ENCODE results near the gene AK8.
A peak's percentile ranks its signal among the peaks of the same experiment; 100 is the strongest.

Gene AK8

GRCh38 chr9:132824951-132825350 lies 53.1 kb downstream of the AK8 start:
- no peak for DNase-seq

- DNase-seq = no peak
Observed at GRCh38 chr9:132824151-132824550, 53.9 kb downstream of the AK8 start.

- DNase-seq = no peak
Observed at GRCh38 chr9:132823370-132824145, 54.5 kb downstream of the AK8 start.

DNA sequence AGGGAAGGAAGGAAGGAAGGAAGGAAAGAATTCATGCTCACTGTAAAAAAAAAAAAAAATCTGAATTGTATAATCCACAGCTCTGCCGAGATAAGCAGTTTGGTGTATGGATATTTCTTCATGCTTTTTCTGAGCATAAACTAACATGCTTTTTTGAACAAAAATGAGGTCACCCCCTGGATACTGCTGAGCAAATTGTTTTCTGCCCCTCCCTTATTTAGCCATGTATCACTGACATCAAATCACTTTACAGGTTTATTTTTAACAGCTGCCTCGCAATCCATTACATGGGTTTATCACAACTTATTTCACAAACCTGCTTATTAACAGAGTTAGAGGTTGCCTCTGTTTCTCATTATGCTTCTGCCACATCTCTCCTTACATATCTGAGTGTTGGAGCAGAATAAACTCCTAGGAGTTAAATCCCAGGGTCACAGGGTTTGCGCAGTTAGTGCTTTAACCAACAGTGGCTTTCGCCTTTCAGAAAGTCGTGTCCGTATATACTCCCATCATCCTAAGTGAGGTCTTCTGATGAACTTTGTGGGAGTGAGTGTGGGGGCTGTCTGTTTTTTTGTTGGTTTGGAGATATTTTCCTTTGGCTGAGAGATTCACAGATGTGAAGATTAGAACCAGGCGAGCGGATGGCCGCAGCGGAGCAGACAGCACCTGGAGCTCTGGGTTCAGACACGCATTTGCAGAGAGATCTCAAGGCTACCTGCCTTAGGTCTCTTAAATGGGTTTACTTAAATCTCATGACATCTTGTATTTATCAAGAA lies 57.7 kb downstream of the AK8 start:
- no peak for DNase-seq

- DNase-seq = no peak
Observed at GRCh38 chr9:132818588-132818987, 59.5 kb downstream of the AK8 start.

DNA sequence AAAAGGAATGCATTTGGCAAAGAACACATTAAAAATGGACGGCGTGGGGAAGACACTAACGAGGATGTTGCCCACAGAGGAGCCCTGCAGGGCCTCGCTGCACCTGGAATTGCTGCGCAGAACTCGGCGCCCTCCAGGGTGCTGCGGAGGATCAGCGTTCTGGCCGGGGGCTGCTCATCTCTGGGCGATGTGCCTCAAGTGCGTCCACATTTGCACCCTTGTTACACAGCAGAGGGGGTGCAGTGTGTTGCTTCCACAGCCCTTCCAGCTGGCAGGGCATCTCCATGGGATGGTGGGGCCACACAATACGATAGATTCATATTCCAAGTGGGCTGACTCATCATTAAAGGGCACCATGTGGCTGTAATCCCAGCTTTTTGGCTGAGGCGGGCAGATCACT lies 63.1 kb downstream of the AK8 start:
- no peak for DNase-seq

GRCh38 chr9:132813115-132813771 lies 64.8 kb downstream of the AK8 start:
- DNase-seq = no peak

- no peak for DNase-seq
Observed at GRCh38 chr9:132811985-132812384, 66.1 kb downstream of the AK8 start.

- DNase-seq = no peak
Observed at GRCh38 chr9:132810314-132810713, 67.8 kb downstream of the AK8 start.

- DNase-seq = no peak
Observed at GRCh38 chr9:132809677-132810271, 68.3 kb downstream of the AK8 start.

- DNase-seq = no peak
Observed at GRCh38 chr9:132808645-132809044, 69.4 kb downstream of the AK8 start.

DNA sequence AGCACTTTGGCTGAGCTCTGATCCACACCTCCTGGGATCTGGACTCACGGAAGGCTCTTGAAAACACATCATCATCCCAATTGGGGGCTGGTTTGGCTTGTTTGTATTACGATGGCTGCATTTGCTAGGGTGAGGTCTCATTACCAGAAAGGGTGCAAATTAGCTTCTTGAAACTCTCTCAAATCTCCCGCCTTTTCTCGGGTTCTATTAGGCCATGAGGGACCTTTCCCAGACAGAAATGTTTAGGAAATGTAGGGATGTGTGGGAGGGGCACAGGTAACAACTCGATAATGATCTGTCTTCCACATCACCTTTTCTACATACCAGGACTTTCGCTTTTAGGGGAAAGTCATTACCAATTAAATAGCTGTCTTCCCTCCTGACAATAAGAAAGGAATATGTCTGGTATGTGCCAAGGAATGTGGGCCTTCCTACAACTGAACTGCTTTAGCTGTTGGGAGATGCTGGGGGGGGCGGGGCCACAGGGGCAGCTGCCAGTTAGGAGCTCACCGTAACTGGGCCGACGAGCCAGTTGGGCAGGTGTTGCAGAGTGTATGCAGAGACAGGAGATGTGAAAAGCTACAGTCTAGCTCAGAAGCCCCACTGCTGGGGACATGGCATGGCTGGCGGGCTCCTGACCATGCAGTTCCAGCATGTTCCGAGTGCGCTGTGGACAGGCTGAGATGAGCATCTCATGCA lies 71.2 kb downstream of the AK8 start:
- no peak for DNase-seq

DNA sequence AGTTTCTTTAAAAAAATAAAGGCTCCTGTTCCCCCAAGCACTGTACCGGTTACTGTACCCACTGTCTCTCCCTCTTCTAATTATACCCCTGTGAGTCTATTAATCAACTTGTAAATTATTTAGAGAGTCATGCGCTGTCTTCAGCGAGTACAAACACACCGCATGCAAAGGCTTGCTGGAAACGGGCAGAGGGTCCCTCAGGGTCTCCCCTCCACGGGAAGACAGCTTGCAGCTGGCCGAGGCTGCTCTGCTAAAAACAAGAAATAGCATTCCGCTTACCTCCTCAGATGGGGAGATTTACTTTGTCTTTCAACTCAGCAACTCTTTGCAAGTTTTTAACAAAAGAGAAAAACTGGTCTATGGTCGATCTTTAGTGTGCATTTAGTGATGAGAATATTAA lies 71.8 kb downstream of the AK8 start:
- no peak for DNase-seq

DNA sequence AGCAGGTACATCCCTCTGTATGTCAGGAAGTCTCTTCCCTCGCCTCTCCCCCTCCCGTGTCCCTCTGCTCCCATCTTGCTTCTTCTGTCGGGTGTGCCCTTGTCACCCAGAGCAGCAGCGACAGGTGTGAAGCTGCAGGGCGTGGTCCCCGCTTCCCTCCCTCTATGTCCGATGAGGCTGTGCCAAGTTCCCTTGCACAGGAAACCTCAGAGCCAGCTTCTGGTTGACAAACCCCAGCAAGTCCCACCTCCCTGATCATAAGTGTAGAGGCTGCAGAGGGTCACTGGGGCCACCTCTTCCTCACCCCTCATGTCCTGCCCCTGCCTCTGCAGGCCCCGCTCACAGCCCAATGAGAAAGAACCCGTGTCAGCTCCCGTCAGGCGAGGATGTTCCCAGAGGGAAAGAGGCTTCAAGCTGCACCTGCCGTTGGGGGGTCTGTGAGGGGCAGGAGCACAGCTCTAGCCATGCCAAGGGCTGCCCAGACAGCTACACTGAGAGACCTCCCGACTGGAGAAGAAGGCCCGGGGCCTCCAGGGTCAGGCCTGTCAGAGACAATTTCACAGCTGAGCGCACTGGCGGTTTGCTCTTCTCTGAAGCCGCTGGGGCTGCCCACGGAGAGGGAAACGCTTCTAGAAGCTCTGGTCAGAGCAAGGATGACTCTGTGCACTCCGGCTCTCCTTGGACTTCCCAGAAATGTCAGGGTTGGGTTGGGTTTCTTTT lies 73.3 kb downstream of the AK8 start:
- no peak for DNase-seq

DNA sequence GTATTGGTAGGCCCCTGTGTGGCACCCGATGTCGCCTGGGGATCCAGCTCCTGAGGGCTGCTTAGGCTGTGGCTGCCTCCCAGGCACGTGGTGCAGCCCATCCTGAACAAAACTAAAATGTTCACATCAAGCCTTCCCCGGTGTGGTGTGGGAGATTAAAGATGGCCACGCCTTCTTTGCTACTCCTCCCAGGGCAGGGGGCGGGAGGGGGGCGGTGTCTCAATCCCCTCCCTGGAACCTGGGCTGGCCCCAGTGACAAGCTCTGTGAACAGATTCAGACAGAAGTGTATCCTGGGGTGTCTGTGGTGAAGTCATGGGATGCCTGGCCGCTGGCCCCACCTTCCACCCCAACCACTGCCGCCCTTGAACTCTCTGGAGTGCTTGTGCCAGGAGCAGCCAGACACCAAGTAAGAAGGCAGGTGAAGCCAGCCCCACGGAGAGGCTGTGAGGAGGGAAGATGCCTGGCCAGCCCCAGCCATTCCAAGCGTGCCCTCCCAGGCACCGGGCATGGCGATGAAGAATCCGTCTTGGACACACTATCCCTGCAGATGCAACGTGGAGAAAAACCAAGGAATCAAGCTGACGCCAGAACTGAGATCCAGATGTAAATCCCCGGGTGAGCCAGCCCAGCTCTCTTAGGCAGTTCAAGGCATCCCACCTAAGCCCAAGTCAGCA lies 75.8 kb downstream of the AK8 start:
- no peak for DNase-seq

DNA sequence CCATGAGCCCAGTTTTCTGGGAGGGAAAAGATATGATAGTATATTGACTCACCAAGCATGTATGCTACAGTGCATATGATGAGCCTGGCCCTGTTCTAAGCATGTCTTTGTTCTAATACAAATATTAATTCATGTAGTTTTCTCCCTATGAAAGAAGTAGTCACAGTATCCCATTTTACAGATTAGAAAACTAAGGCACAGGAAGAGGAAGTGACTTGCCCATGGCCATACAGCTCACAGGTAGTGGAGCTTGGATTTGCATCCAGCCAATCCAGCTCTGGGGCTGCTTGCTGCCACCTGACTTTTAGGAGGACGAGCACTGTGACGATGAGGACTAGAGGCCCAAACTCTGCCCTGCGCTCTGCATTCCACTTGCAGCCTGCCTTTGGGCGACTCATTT lies 76.4 kb downstream of the AK8 start:
- no peak for DNase-seq

DNA sequence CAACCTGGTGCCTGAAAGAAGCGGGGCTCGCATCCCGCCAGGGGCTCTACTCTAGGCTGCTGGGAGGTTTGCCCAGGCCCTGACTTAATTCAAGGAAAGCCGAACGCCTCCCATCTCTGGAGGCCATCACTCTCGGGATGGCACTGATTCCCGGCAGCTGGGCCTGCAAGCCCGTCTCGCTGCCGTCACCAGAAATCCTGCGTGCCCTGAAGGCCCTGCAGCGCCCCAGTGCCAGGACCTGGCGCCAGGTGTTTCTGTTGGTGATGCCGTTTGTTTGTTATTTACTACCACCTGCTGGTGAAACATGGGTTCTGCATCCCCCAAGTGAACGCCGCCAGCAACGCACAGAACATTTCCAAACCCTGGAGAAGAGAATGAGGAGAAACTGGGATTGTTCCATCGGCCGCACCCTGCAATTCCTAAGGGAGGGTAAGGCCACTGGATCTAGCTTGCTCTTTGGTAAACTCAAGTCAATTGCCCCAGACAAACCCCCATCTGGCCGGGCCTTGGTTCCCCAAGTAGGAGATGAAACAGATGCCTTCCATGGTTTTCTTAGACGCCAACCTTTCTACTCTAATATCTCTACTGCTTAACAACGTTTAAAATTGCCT lies 77.9 kb downstream of the AK8 start:
- DNase-seq = peak; percentile 63

- no peak for DNase-seq
Observed at GRCh38 chr9:132798817-132799790, 79.0 kb downstream of the AK8 start.

DNA sequence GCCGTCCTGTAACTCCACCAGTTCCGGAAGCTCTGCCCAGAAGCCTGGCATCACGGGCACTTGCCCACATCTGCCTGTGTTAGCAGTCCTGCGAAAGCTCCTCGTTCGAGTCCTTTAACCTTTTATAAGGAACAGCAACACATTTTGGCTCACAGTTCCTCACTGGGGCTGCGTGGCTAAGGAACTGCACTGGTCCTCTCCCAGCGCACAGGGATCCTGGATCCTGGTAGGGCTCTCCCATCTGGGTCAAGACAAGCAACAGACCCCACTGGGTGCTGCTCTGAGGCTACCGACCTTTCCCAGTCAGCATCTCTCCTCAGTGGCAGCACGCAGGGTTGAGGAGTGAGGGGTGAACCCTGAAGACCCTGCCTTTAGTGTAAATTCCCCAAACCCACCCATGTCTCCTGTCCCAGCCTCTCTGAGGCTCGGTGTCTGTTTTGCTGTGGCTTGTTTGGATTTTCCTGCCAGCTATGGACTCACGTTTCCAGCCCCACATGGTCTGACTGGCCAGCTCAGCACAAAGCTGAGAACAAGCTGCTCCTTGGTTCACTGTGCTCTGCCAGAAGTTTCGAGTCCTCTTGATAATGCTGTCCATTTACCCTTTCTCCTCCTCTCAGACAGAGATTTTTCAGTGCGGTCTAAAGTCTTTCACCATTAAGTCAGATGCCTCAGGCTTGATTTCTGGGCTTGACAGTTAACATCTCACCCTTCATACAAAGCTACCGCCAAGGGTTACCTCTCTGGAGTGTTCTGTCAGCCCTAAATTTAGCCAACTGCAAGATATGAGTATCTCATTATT lies 80.0 kb downstream of the AK8 start:
- no peak for DNase-seq
